PC-9 (cell line): ENCODE results near the gene FOXJ3.

Experiments
- CTCF ChIP-seq: fragments of 200-600 bp; sonication (generic); conservative IDR thresholded peaks from 2 replicates; pipeline ENCODE4 v1.6.1; 2017; ENCODE audit warnings: mixed run types, antibody characterized with exemption, mild to moderate bottlenecking, moderate library complexity
- EZH2 ChIP-seq: fragments of 200-600 bp; sonication (generic); IDR thresholded peaks from 2 replicates; pipeline ENCODE4 v1.8.0; 2017; ENCODE audit warnings: antibody characterized with exemption, low read depth

- TF ChIP-seq EZH2 (no peak), CTCF (no peak)
These were observed 30.1 kb upstream of the FOXJ3 start for GRCh38 chr1:42365118-42365517.
